HepG2 (cell line): Measurements from ENCODE around the gene CES1.

Experiments used
- ATF4 ChIP-seq, 2 experiments: fragments of 450-650 bp in 1 of 2; sonication (generic) in 1 of 2; formaldehyde crosslinking; IDR thresholded peaks; 2 replicates each; pipeline versions ENCODE4 v1.5.0 to v1.8.0; 2020 to 2022; ENCODE audit warnings: mild to moderate bottlenecking in 1 of 2, missing genetic modification reagents in 1 of 2
- CTCF ChIP-seq: sonication (generic); formaldehyde crosslinking; IDR thresholded peaks from 2 replicates; pipeline ENCODE4 v1.5.0; 2020; ENCODE audit warnings: mild to moderate bottlenecking, missing genetic modification reagents, moderate library complexity
- GATAD2A ChIP-seq: IDR thresholded peaks from 2 replicates; pipeline ENCODE4 v1.6.1; 2016
- HDAC1 ChIP-seq: sonication (generic); formaldehyde crosslinking; IDR thresholded peaks from 2 replicates; pipeline ENCODE4 v1.5.1; 2020; ENCODE audit warnings: mild to moderate bottlenecking, missing genetic modification reagents
- MXI1 ChIP-seq: IDR thresholded peaks from 3 replicates; pipeline ENCODE4 v1.6.1; 2012; ENCODE audit warnings: low read depth, low read length, inconsistent platforms, borderline replicate concordance
- PRPF4 ChIP-seq: fragments of 200-400 bp; formaldehyde crosslinking; IDR thresholded peaks from 2 replicates; pipeline ENCODE4 v1.6.1; 2016; ENCODE audit warnings: low read length, low read depth; ENCODE audit not compliant: poor library complexity, severe bottlenecking
- SMC3 ChIP-seq: IDR thresholded peaks from 2 replicates; pipeline ENCODE4 v1.6.1; 2011; ENCODE audit warnings: low read length, improper control_type of control experiment
- ZNF644 ChIP-seq: IDR thresholded peaks from 2 replicates; pipeline ENCODE4 v1.6.1; 2016; ENCODE audit warnings: low read depth

GRCh38 chr16:55825115-55825728 lies 7.7 kb downstream of the CES1 start:
- TF ChIP-seq PRPF4 (no peak), ZNF644 (no peak), CTCF (CRISPR knock-in tag) (no peak), HDAC1 (CRISPR knock-in tag) (no peak), MXI1 (no peak), GATAD2A (CRISPR knock-in tag) (no peak), ATF4 (CRISPR knock-in tag; IDR thresholded peaks at IDR 0.05) (no peak), SMC3 (no peak)
